ENCODE data around the gene PIAS1. TPM values are rescaled to one million over a fixed set of nuclear protein-coding genes. Genes with fewer than 3 reads are reported as not detected.
A peak's percentile ranks its signal among the peaks of the same experiment; 100 is the strongest.
"Not testable (repeated sequence)": the region's sequence is repeated elsewhere in the genome, so short reads cannot be mapped to it uniquely, and the experiment has no call there.

The PIAS1 gene
- polyA plus RNA-seq, 2 donors = 10.6 to 13.9 TPM

DNA sequence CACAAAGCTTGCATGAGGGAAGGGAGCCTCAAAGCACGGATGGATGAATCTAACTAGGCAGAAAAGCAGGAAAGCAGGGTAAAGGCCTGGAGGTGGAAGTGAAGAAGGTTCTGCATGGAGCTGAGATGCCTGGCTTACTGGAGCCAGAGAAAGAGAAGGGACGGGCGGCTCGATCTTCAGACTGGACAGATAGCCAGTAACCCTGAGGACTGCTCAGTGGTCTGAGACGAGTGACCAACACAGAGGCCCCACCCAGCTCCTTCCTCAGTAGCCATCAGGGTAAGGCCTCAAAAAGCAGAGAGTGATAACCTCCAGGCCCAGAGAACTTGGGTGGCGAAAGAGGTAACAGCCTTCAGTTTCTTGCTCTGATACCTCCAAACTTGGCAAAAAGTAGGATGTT is 169.1 kb downstream of the PIAS1 start:
- no peaks in the 10 kb centered on the region for H3K27me3 ChIP-seq (ENCODE audit: control insufficient read depth in 1 of 2, insufficient read depth in 2 of 2, low read length in 2 of 2)
- no peak overlapping the region for H3K27ac ChIP-seq (ENCODE audit: low read depth in 2 of 2, low read length in 1 of 2)
- H3K4me3 ChIP-seq (ENCODE audit: low read depth in 1 of 2, low read length in 2 of 2) = no peak overlapping the region
- H3K36me3 ChIP-seq (ENCODE audit: control insufficient read depth in 2 of 2, insufficient read depth in 2 of 2, low read length in 1 of 2) = peaks cover 0 to 2% of the 10 kb centered on the region in 2 donors
- peaks cover 3 to 8% of the 10 kb centered on the region in 2 donors for H3K4me1 ChIP-seq (ENCODE audit: control insufficient read depth in 2 of 2, insufficient read depth in 2 of 2, low read length in 1 of 2)
- no peaks in the 10 kb centered on the region for H3K9me3 ChIP-seq (ENCODE audit: control insufficient read depth in 2 of 2, insufficient read depth in 1 of 2, low read depth in 1 of 2, low read length in 1 of 2)
- 93 to 94% methylated on average over 6 of the region's 6 CpGs for WGBS, 2 donors

DNA sequence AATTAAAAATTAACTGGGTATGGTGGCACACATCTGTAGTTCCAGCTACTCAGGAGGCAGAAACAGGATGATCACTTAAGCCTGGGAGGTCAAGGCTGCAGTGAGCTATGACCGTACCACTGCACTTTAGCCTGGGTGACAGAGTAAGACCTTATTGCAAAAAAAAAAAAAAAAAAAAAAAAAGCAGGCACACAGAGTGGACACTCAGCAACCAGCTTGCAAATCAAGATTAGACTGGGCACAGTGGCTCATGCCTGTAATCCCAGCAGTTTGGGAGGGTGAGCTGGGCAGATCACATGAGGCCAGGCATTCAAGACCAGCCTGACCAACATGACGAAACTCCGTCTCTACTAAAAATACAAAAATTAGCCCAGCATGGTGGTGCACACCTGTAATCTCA is 170.0 kb downstream of the PIAS1 start:
- 62 to 82% methylated on average over 3 of the region's 3 CpGs for WGBS, 2 donors
- Histone ChIP-seq H3K27ac (ENCODE audit: low read depth in 2 of 2, low read length in 1 of 2) (no peak overlapping the region), H3K4me1 (ENCODE audit: control insufficient read depth in 2 of 2, insufficient read depth in 2 of 2, low read length in 1 of 2) (peaks cover 3 to 12% of the 10 kb centered on the region in 2 donors), H3K9me3 (ENCODE audit: control insufficient read depth in 2 of 2, insufficient read depth in 1 of 2, low read depth in 1 of 2, low read length in 1 of 2) (no peaks in the 10 kb centered on the region), H3K27me3 (ENCODE audit: control insufficient read depth in 1 of 2, insufficient read depth in 2 of 2, low read length in 2 of 2) (no peaks in the 10 kb centered on the region), H3K4me3 (ENCODE audit: low read depth in 1 of 2, low read length in 2 of 2) (no peak overlapping the region), H3K36me3 (ENCODE audit: control insufficient read depth in 2 of 2, insufficient read depth in 2 of 2, low read length in 1 of 2) (no peaks in the 10 kb centered on the region)

DNA sequence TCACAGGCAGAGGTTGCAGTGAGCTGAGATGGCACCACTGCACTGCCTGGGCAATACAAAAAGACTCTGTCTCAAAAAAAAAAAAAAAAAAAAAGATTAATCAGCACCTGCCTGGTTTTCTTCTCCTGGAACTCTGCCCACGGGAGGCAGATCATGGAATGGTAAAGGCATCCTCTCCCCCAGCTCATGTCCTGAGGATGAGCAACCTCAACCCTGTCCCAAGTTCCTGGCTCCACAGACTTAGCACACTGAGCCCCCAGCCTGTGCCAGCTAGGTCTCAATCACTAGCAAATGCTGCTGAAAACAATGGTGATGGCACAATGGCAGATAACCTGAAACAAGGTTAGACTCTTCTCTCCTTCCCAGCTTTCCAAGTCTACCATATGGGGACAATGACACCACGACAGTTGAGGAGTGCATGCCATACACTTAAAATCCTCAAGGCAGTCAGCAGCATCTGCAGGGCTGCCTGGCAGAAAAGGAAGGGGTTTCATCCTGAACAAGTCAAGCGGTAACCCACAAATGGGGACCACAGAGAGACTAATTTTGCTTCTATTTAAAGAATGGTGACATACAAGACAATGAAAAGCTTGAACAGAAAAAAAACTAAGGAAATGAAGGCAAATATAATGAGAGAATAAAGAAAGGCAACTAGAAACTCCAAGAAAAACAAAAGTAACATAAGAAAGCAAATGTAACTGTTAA is 170.6 kb downstream of the PIAS1 start:
- no peak overlapping the region for H3K27ac ChIP-seq (ENCODE audit: low read depth in 2 of 2, low read length in 1 of 2)
- H3K4me3 ChIP-seq (ENCODE audit: low read depth in 1 of 2, low read length in 2 of 2) = no peak overlapping the region
- peaks cover 3 to 12% of the 10 kb centered on the region in 2 donors for H3K4me1 ChIP-seq (ENCODE audit: control insufficient read depth in 2 of 2, insufficient read depth in 2 of 2, low read length in 1 of 2)
- H3K27me3 ChIP-seq (ENCODE audit: control insufficient read depth in 1 of 2, insufficient read depth in 2 of 2, low read length in 2 of 2) = no peaks in the 10 kb centered on the region
- WGBS, 2 donors = 69 to 82% methylated on average over 3 of the region's 3 CpGs
- no peaks in the 10 kb centered on the region for H3K36me3 ChIP-seq (ENCODE audit: control insufficient read depth in 2 of 2, insufficient read depth in 2 of 2, low read length in 1 of 2)
- no peaks in the 10 kb centered on the region for H3K9me3 ChIP-seq (ENCODE audit: control insufficient read depth in 2 of 2, insufficient read depth in 1 of 2, low read depth in 1 of 2, low read length in 1 of 2)

DNA sequence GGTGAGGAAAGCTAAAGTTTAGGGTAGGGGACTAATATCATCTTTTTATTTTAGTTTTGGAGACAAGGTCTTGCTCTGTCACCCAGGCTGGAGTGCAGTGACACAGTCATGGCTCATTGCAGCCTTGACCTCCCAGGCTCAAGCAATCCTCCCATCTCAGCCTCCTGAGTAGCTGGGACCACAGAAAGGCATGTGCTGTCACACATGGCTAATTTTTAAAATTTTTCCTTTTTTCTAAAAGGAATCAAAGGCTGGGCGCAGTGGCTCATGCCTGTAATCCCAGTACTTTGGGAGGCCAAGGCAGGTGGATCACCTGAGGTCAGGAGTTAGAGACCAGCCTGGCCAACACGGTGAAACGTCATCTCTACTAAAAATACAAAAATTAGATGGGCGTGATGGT is 171.3 kb downstream of the PIAS1 start:
- H3K27ac ChIP-seq (ENCODE audit: low read depth in 2 of 2, low read length in 1 of 2); H3K9me3 ChIP-seq (ENCODE audit: control insufficient read depth in 2 of 2, insufficient read depth in 1 of 2, low read depth in 1 of 2, low read length in 1 of 2); H3K36me3 ChIP-seq (ENCODE audit: control insufficient read depth in 2 of 2, insufficient read depth in 2 of 2, low read length in 1 of 2); H3K4me3 ChIP-seq (ENCODE audit: low read depth in 1 of 2, low read length in 2 of 2); H3K27me3 ChIP-seq (ENCODE audit: control insufficient read depth in 1 of 2, insufficient read depth in 2 of 2, low read length in 2 of 2): not testable (repeated sequence)
- H3K4me1 ChIP-seq (ENCODE audit: control insufficient read depth in 2 of 2, insufficient read depth in 2 of 2, low read length in 1 of 2) = peaks cover 3 to 12% of the 10 kb centered on the region in 2 donors
- 95 to 98% methylated on average over 4 of the region's 4 CpGs for WGBS, 2 donors

DNA sequence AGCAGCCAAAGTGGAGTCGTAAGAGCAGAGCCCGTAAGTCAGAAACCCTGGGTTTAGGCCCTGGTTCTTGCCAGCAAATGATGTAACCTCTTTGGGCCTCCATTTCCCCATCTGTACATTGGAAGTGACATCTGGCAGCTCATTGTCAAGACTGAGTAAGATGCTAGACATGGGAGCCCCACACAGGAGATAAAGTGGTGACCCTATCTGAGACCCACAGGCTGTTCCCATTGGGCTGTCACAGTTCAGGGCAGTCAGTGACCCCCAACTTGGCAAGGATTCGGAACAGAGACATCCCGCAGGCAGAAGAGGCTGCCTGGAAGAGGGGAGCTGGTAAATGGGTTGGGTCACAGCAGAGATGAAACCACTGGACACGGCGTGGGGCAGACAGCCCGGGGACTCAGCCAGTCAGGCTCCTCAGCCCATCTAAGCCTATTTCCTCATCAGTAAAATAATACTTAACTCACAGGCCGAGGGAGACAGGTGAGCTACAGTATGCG is 173.6 kb downstream of the PIAS1 start:
- Histone ChIP-seq H3K27ac (ENCODE audit: low read depth in 2 of 2, low read length in 1 of 2) (no peak overlapping the region), H3K9me3 (ENCODE audit: control insufficient read depth in 2 of 2, insufficient read depth in 1 of 2, low read depth in 1 of 2, low read length in 1 of 2) (no peaks in the 10 kb centered on the region), H3K4me1 (ENCODE audit: control insufficient read depth in 2 of 2, insufficient read depth in 2 of 2, low read length in 1 of 2) (peaks cover 3 to 12% of the 10 kb centered on the region in 2 donors), H3K4me3 (ENCODE audit: low read depth in 1 of 2, low read length in 2 of 2) (peak overlapping the region in 1 of 2 donors; percentile 83), H3K27me3 (ENCODE audit: control insufficient read depth in 1 of 2, insufficient read depth in 2 of 2, low read length in 2 of 2) (no peaks in the 10 kb centered on the region), H3K36me3 (ENCODE audit: control insufficient read depth in 2 of 2, insufficient read depth in 2 of 2, low read length in 1 of 2) (no peaks in the 10 kb centered on the region)
- WGBS, 2 donors = 76 to 78% methylated on average over 9 of the region's 9 CpGs

DNA sequence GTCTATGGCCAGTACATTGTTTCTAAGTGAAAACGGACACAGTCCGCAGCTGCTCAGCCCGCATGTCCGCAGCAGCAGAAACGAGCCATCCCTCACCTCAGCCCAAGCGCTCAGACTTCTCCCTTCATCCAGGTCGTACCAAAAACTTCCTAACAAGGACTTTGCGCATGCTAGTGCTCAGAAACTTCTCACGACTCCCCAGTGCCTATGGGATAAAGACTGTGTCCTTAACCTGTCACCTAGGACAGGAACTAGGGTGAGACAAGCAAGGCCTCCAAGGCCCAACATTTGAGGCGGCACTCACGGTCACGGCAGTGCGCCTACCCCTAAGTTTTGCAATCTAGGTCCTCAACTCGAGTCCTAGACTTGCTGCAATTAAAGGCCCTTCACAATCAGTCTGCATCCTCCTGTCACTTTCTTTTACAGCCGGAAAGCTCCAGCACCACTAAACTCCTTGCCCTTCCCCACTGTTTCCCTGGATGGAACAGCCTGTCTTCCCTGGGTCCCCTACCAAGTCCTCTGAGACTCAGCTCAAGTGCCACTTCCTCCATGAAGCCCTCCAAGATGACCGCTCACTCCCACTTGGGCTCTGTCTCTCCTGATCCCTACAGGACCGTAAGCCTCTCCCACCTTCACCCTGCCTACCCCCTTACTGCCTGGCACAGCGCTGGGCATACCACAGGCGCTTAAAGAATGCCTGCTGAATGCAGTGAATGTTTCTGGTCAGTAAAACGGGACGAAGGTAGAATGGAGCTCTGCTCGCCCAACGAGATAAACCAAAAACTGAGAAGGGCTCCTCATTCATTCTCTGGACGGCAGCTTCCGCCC is 174.2 kb downstream of the PIAS1 start:
- 32 to 33% methylated on average over 25 of the region's 25 CpGs for WGBS, 2 donors
- H3K4me1 ChIP-seq (ENCODE audit: control insufficient read depth in 2 of 2, insufficient read depth in 2 of 2, low read length in 1 of 2) = peaks cover 3 to 12% of the 10 kb centered on the region in 2 donors
- H3K36me3 ChIP-seq (ENCODE audit: control insufficient read depth in 2 of 2, insufficient read depth in 2 of 2, low read length in 1 of 2) = no peaks in the 10 kb centered on the region
- H3K27me3 ChIP-seq (ENCODE audit: control insufficient read depth in 1 of 2, insufficient read depth in 2 of 2, low read length in 2 of 2) = no peaks in the 10 kb centered on the region
- peak overlapping the region; percentile 83 to 93 for H3K4me3 ChIP-seq (ENCODE audit: low read depth in 1 of 2, low read length in 2 of 2)
- peak overlapping the region in 1 of 2 donors; percentile 18 for H3K27ac ChIP-seq (ENCODE audit: low read depth in 2 of 2, low read length in 1 of 2)
- no peaks in the 10 kb centered on the region for H3K9me3 ChIP-seq (ENCODE audit: control insufficient read depth in 2 of 2, insufficient read depth in 1 of 2, low read depth in 1 of 2, low read length in 1 of 2)

DNA sequence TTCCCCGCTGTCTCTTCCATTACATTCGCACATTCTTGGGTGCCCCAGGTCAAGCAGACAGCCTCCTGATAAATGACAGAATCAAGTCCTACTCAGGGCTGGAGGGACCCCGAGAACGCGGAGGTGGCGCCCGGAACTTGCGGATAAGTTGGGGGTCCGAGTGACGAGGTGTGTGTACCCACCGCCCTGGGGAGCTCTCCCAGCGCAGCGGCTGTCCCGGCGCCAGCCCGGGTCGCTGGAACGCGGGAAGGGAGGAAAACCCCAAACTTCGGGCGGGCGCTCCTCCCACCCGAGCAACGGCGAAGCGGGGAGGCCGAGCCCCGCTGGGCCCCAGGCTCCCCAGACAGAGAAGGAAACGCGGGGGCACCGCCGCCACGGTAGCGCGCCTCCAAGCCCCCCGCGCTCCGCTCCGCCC is 174.9 kb downstream of the PIAS1 start:
- no peaks in the 10 kb centered on the region for H3K27me3 ChIP-seq (ENCODE audit: control insufficient read depth in 1 of 2, insufficient read depth in 2 of 2, low read length in 2 of 2)
- no peaks in the 10 kb centered on the region for H3K9me3 ChIP-seq (ENCODE audit: control insufficient read depth in 2 of 2, insufficient read depth in 1 of 2, low read depth in 1 of 2, low read length in 1 of 2)
- peak overlapping the region; percentile 83 to 93 for H3K4me3 ChIP-seq (ENCODE audit: low read depth in 1 of 2, low read length in 2 of 2)
- 0% methylated on average over 28 to 39 of the region's 39 CpGs for WGBS, 2 donors
- H3K4me1 ChIP-seq (ENCODE audit: control insufficient read depth in 2 of 2, insufficient read depth in 2 of 2, low read length in 1 of 2) = peaks cover 3 to 12% of the 10 kb centered on the region in 2 donors
- H3K36me3 ChIP-seq (ENCODE audit: control insufficient read depth in 2 of 2, insufficient read depth in 2 of 2, low read length in 1 of 2) = no peaks in the 10 kb centered on the region
- H3K27ac ChIP-seq (ENCODE audit: low read depth in 2 of 2, low read length in 1 of 2) = peak overlapping the region; percentile 83 to 85

DNA sequence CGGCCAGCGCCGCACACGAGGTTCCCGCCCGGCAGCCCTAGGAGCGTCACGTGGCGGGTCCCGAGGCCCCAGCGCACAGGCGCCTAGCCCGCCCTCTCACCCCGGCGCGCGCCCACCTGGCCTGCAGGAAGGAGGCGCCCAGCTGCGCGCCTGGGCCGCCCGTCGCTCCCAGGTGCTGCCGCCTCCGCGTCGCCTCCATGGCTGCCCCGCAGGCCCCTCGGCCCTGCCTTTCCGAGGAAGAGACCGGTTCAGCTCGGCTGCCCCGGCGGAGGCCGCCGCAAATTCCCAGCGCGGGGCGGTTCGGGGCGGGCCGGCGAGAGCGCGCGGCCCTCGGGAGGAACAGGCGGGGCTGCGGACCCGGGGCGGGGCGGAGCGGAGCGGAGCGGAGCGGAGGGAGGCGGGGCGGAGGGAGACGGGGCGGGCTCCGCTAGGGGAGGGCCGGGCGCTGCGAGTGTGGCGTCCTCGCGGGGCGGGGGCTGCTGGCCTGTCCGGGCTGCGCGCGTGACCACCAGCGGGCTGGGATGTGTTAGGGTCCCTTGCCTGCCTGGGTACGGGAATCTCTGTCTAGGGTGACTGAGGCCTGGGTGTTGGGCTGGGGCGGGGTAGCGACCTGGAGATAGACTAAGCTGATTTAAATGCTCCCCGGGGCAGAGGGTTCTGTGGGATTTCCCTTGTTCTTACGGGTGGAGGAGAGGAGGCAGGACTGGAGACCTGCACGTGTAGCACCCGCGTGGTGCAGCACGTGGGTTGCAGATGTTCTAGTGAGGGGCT is 175.5 kb downstream of the PIAS1 start, which contains the start of gene CLN6:
Gene CLN6, minus strand, starts transcription at position 343 of the 771 bp plus-strand sequence. Its CDS starts 144 bp downstream, at position 199.
- peak within 1 kb of the TSS; percentile 83 to 85 for H3K27ac ChIP-seq (ENCODE audit: low read depth in 2 of 2, low read length in 1 of 2)
- peak within 1 kb of the TSS; percentile 83 to 93 for H3K4me3 ChIP-seq (ENCODE audit: low read depth in 1 of 2, low read length in 2 of 2)
- 0 to 1% methylated on average over 71 to 82 of the region's 82 CpGs for WGBS, 2 donors
- H3K9me3 ChIP-seq (ENCODE audit: control insufficient read depth in 2 of 2, insufficient read depth in 1 of 2, low read depth in 1 of 2, low read length in 1 of 2) = no peaks in the 10 kb centered on the region
- H3K36me3 ChIP-seq (ENCODE audit: control insufficient read depth in 2 of 2, insufficient read depth in 2 of 2, low read length in 1 of 2) = no peaks in the 10 kb centered on the region
- peaks cover 3 to 12% of the 10 kb centered on the region in 2 donors for H3K4me1 ChIP-seq (ENCODE audit: control insufficient read depth in 2 of 2, insufficient read depth in 2 of 2, low read length in 1 of 2)
- H3K27me3 ChIP-seq (ENCODE audit: control insufficient read depth in 1 of 2, insufficient read depth in 2 of 2, low read length in 2 of 2) = no peaks in the 10 kb centered on the region

Measured in esophagus (tissue), 2 donors.